Activated T-cell treated with anti-CD3 and anti-CD28 coated beads for 48 hours (primary cell): ENCODE results near the gene EIF4EBP2.

ENCODE experiments used
- DNase-seq: peaks from one replicate; pipeline ENCODE4 v3.0.0-alpha.2; 2020; ENCODE audit warnings: low read depth

Gene EIF4EBP2

GRCh38 chr10:70404036-70404786 is at the start of gene EIF4EBP2:
Gene EIF4EBP2, plus strand, starts transcription at chr10:70404145. Its CDS starts 257 bp downstream, at chr10:70404402.
- DNase-seq, result peak; percentile 99

GRCh38 chr10:70354556-70354955 is 49.4 kb upstream of the EIF4EBP2 start:
- no peak for DNase-seq

GRCh38 chr10:70355051-70356021 is 48.6 kb upstream of the EIF4EBP2 start:
- DNase-seq, result peak; percentile 9

- no peak for DNase-seq
Measured at GRCh38 chr10:70357565-70357964, 46.4 kb upstream of the EIF4EBP2 start.

GRCh38 chr10:70358446-70358845 is 45.5 kb upstream of the EIF4EBP2 start:
- no peak for DNase-seq

GRCh38 chr10:70359017-70359550 is 44.9 kb upstream of the EIF4EBP2 start:
- DNase-seq, result no peak

- DNase-seq, result no peak
Measured at GRCh38 chr10:70360215-70360614, 43.7 kb upstream of the EIF4EBP2 start.

- no peak for DNase-seq
Measured at GRCh38 chr10:70362328-70362727, 41.6 kb upstream of the EIF4EBP2 start.

GRCh38 chr10:70363292-70363691 is 40.7 kb upstream of the EIF4EBP2 start:
- no peak for DNase-seq

GRCh38 chr10:70363971-70364771 is 39.8 kb upstream of the EIF4EBP2 start:
- DNase-seq, result peak; percentile 81

- DNase-seq, result no peak
Measured at GRCh38 chr10:70364772-70365091, 39.2 kb upstream of the EIF4EBP2 start.

- no peak for DNase-seq
Measured at GRCh38 chr10:70367195-70367796, 36.6 kb upstream of the EIF4EBP2 start.

- DNase-seq, result no peak
Measured at GRCh38 chr10:70368774-70369482, 35.0 kb upstream of the EIF4EBP2 start.

- DNase-seq, result no peak
Measured at GRCh38 chr10:70369498-70370018, 34.4 kb upstream of the EIF4EBP2 start.

- DNase-seq, result no peak
Measured at GRCh38 chr10:70370766-70371165, 33.2 kb upstream of the EIF4EBP2 start.

GRCh38 chr10:70371846-70372245 is 32.1 kb upstream of the EIF4EBP2 start:
- DNase-seq, result no peak

GRCh38 chr10:70374775-70375614 is 28.9 kb upstream of the EIF4EBP2 start:
- no peak for DNase-seq

GRCh38 chr10:70376436-70377378 is 27.2 kb upstream of the EIF4EBP2 start:
- no peak for DNase-seq

- DNase-seq, result no peak
Measured at GRCh38 chr10:70378122-70378521, 25.8 kb upstream of the EIF4EBP2 start.
